Testis (tissue), 3 donors: ENCODE results near the gene WTAP. TPM values are rescaled to one million over a fixed set of nuclear protein-coding genes. Genes with fewer than 3 reads are reported as not detected.
A peak's percentile ranks its signal among the peaks of the same experiment; 100 is the strongest.

ENCODE experiments used
- DNase-seq: peaks from one replicate; pipeline ENCODE4 v3.0.0-alpha.2; 2019
- H3K27ac ChIP-seq, 2 donors: fragments of 200-600 bp; sonication (generic); one replicate each; pipeline ENCODE4 v1.5.1; 2019
- H3K27me3 ChIP-seq: fragments of 200-600 bp; sonication (generic); one replicate; pipeline ENCODE4 v1.5.1; 2019
- H3K36me3 ChIP-seq: fragments of 200-600 bp; sonication (generic); one replicate; pipeline ENCODE4 v1.5.1; 2017; ENCODE audit warnings: low read depth; ENCODE audit errors: missing control alignments
- H3K4me1 ChIP-seq: fragments of 200-600 bp; sonication (generic); one replicate; pipeline ENCODE4 v1.5.1; 2019
- H3K4me3 ChIP-seq, 2 donors: fragments of 200-600 bp; sonication (generic); one replicate each; pipeline ENCODE4 v1.5.1; 2017 to 2019
- H3K9me3 ChIP-seq: fragments of 200-600 bp; sonication (generic); one replicate; pipeline ENCODE4 v1.5.1; 2017
- CTCF ChIP-seq, 3 experiments: fragments of 450-650 bp in 2 of 3; fragments of 200-600 bp in 1 of 3; sonication (generic) in 1 of 3; IDR thresholded peaks; one replicate each; pipeline ENCODE4 v1.5.1; 2016 to 2019; ENCODE audit warnings: antibody characterized with exemption in 3 of 3, mild to moderate bottlenecking in 2 of 3, moderate library complexity in 1 of 3
- POLR2A ChIP-seq: fragments of 450-650 bp; IDR thresholded peaks from one replicate; pipeline ENCODE4 v1.6.1; 2017; ENCODE audit warnings: antibody characterized with exemption, mild to moderate bottlenecking, moderate library complexity
- WGBS, 2 donors: methylation state at CpG; one replicate each; pipeline ENCODE4 v1.1.5; 2018; 5-methylcytosine and 5-hydroxymethylcytosine counted together
- intact Hi-C: fragments of 100-400 bp; cut with DNase I; formaldehyde crosslinking; loops from one replicate; pipeline ENCODE4 v1.15.1; 2023; ENCODE audit warnings: low total_unique reads
- polyA plus RNA-seq: library from polyadenylated mRNA; stranded (reverse); fragments of 350-450 nt; fragmentation: Illumina TruSeq; extraction: RNeasy Lipid Tissue Mini Kit (QIAGEN cat#74804); gene quantifications from one replicate; pipeline ENCODE4 v1.2.3, GENCODE V29; 2014; ENCODE audit warnings: low read depth, low replicate concordance; ENCODE audit not compliant: insufficient read depth
- total RNA-seq, 2 donors: library from RNA; depleted of rRNA; stranded (reverse); fragments of >200 nt; gene quantifications; one replicate each; pipeline ENCODE4 v1.2.3, GENCODE V29; 2016

Gene WTAP
- total and polyA plus RNA-seq, 3 donors from 2014 or later: 76.7 to 91.2 (median 88.0) TPM

- H3K36me3 ChIP-seq: no peaks in the 10 kb centered on the region
- peak; percentile 49 for DNase-seq
- TF ChIP-seq CTCF (IDR thresholded peaks at IDR 0.05) (no peak), POLR2A (no peak)
- H3K9me3 ChIP-seq: no peaks in the 10 kb centered on the region
- peak overlapping the region; percentile 68 to 95 for H3K4me3 ChIP-seq
- 2% methylated on average over 36 to 42 of the region's 45 CpGs for WGBS, 2 donors
- H3K4me1 ChIP-seq: peaks cover 15% of the 10 kb centered on the region
- H3K27ac ChIP-seq: peak overlapping the region; percentile 69 to 98
- H3K27me3 ChIP-seq: no peaks in the 10 kb centered on the region
- intact Hi-C loops: loop anchor here (2.0 kb wide), 1 partner anchor 32 kb away; no protein-coding TSS in a partner anchor
Observed at GRCh38 chr6:159761129-159761872, 34.0 kb downstream of the WTAP start.

GRCh38 chr6:159761873-159762680, 34.8 kb downstream of the WTAP start, which contains the start of gene ACAT2:
Gene ACAT2, plus strand, starts transcription at chr6:159762045. Its CDS starts 43 bp downstream, at chr6:159762088.
- 0 to 1% methylated on average over 14 to 53 of the region's 76 CpGs for WGBS, 2 donors
- TF ChIP-seq POLR2A (no peak), CTCF (IDR thresholded peaks at IDR 0.05) (peak in 1 of 3 experiments; percentile 27)
- H3K9me3 ChIP-seq: no peaks in the 10 kb centered on the region
- intact Hi-C loops: loop anchor here (2.0 kb wide), 1 partner anchor 33 kb away; no protein-coding TSS in a partner anchor
- no peaks in the 10 kb centered on the region for H3K36me3 ChIP-seq
- H3K27ac ChIP-seq: peak within 1 kb of the TSS; percentile 89 to 98
- DNase-seq: peak; percentile 98
- no peaks in the 10 kb centered on the region for H3K27me3 ChIP-seq
- H3K4me1 ChIP-seq: peaks cover 15% of the 10 kb centered on the region
- H3K4me3 ChIP-seq: peak within 1 kb of the TSS; percentile 68 to 95

- Histone ChIP-seq H3K9me3 (no peaks in the 10 kb centered on the region), H3K27ac (peak overlapping the region; percentile 89 to 98), H3K4me1 (peaks cover 15% of the 10 kb centered on the region), H3K27me3 (no peaks in the 10 kb centered on the region), H3K36me3 (no peaks in the 10 kb centered on the region), H3K4me3 (peak overlapping the region; percentile 68 to 95)
- intact Hi-C loops: no loop called here
- TF ChIP-seq POLR2A (no peak), CTCF (IDR thresholded peaks at IDR 0.05) (no peak)
- DNase-seq: peak; percentile 62
- WGBS, 2 donors: 10 to 22% methylated on average over 7 to 16 of the region's 16 CpGs
Observed at GRCh38 chr6:159762681-159763293, 35.5 kb downstream of the WTAP start.

- Histone ChIP-seq H3K27me3 (no peaks in the 10 kb centered on the region), H3K9me3 (no peaks in the 10 kb centered on the region), H3K4me1 (peaks cover 6% of the 10 kb centered on the region), H3K27ac (no peak overlapping the region), H3K4me3 (no peak overlapping the region), H3K36me3 (no peaks in the 10 kb centered on the region)
- DNase-seq: no peak
- intact Hi-C loops: no loop called here
- TF ChIP-seq POLR2A: no peak
- no peak for TF ChIP-seq CTCF (IDR thresholded peaks at IDR 0.05)
Observed at GRCh38 chr6:159766906-159767305, 39.6 kb downstream of the WTAP start.
